T-helper 17 cell (primary cell): ENCODE measurements around the gene MPZL1. TPM values are rescaled to one million over a fixed set of nuclear protein-coding genes. Genes with fewer than 3 reads are reported as not detected.
A peak's percentile ranks its signal among the peaks of the same experiment; 100 is the strongest.

ENCODE experiments used
- ATAC-seq: fragments of 150-1000 bp; cut with Tn5 transposase; 2 replicates; pipeline ENCODE4 v1.10.0; 2021; ENCODE audit warnings: mild to moderate bottlenecking, moderate library complexity
- DNase-seq, 3 donors: peaks; one replicate each; pipeline versions ENCODE4 v3.0.0 to v3.0.0-alpha.2; 2020 to 2021
- H3K9me3 ChIP-seq: one replicate; pipeline ENCODE4 v1.7.0; 2013; ENCODE audit warnings: low read length, mild to moderate bottlenecking; ENCODE audit not compliant: control insufficient read depth, poor library complexity, severe bottlenecking
- H3K27ac Mint-ChIP-seq: one replicate; pipeline ENCODE4 v1.8.0; 2022; ENCODE audit warnings: mild to moderate bottlenecking, moderate library complexity, mixed read lengths
- H3K27me3 Mint-ChIP-seq: one replicate; pipeline ENCODE4 v1.8.0; 2022; ENCODE audit warnings: mixed read lengths
- H3K36me3 Mint-ChIP-seq: one replicate; pipeline ENCODE4 v1.8.0; 2022; ENCODE audit warnings: low read depth, mixed read lengths
- H3K4me1 Mint-ChIP-seq: one replicate; pipeline ENCODE4 v1.8.0; 2022; ENCODE audit warnings: mild to moderate bottlenecking, mixed read lengths
- H3K4me3 Mint-ChIP-seq: one replicate; pipeline ENCODE4 v1.8.0; 2022; ENCODE audit warnings: mild to moderate bottlenecking, moderate library complexity, mixed read lengths
- total RNA-seq, 4 donors: library from RNA in 2 of 4; stranded (reverse) in 2 of 4; gene quantifications; one replicate each; pipeline ENCODE4 v1.2.3 and lab custom pipeline; 2022 to 2026

MPZL1 gene
- total RNA-seq, 2 donors from 2014 or later, result 3.0 to 4.2 TPM

- no peak overlapping the region for H3K4me3 Mint-ChIP-seq
- DNase-seq (no peak), ATAC-seq (no peak)
- H3K27me3 Mint-ChIP-seq, result no peaks in the 10 kb centered on the region
- peaks cover 11% of the 10 kb centered on the region for H3K4me1 Mint-ChIP-seq
- H3K27ac Mint-ChIP-seq, result no peak overlapping the region
- peaks cover 3% of the 10 kb centered on the region for H3K36me3 Mint-ChIP-seq
- no peaks in the 10 kb centered on the region for H3K9me3 ChIP-seq
These were observed 30.6 kb downstream of the MPZL1 start for GRCh38 chr1:167752219-167752985.

DNA sequence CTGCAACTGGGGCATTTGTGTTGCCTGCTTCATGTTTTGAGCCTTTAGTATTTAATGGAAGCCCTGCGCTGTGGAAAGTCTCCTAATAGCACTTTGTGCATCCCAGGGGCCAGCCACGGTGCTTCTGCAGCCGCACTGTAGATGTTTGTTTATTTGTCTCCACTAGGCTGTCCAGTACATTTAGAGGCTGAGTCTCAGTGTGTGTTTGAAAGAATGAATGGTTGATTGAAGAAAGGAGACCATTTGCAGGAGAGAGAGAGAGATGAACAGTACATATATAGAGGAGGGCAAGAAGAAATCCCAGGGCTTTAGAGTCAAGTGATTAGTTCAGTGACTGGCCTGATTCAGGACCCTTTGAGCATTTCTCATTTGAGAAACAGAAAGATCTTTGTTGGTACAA lies 33.9 kb downstream of the MPZL1 start:
- Mint-ChIP-seq H3K4me1 (peaks cover 13% of the 10 kb centered on the region), H3K27me3 (no peaks in the 10 kb centered on the region), H3K27ac (no peak overlapping the region), H3K4me3 (no peak overlapping the region), H3K36me3 (peaks cover 3% of the 10 kb centered on the region)
- ATAC-seq (no peak), DNase-seq (no peak)
- H3K9me3 ChIP-seq, result no peaks in the 10 kb centered on the region

DNA sequence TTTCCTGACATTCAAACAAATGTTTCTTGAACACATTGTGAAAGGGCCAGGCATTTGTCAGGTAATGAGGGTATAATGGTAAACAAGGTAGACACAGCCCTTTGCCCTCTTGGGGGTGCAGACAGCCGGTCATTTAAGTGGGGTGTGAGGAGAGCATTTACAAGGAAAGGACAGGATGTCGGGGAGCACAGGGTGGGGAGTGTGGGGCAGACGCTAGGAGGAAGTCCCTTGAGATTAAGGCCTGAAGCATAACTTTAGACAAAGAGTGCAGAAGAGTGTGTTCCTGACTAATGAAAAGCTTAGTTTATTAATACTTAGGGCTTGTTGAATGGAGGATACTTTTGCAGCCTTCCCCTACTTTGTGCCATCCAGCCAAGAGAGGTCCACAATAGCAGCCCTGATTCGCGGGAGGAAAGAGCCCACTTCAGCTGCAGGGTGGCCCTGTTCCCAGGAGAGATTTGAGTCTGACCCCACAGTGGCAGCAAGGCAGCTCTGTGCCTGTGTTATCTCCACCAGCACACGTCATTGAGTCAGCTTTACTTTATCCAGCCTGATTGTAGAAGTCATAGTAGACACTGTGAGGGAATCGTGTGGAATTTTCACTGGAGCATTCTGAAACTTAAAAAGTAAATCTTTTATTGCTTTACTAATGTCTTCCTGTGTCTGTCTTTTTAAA lies 35.1 kb downstream of the MPZL1 start:
- DNase-seq (no peak), ATAC-seq (no peak)
- Mint-ChIP-seq H3K27me3 (no peaks in the 10 kb centered on the region), H3K4me3 (no peak overlapping the region), H3K27ac (peak overlapping the region; percentile 63), H3K4me1 (peaks cover 24% of the 10 kb centered on the region), H3K36me3 (peaks cover 2% of the 10 kb centered on the region)
- H3K9me3 ChIP-seq, result no peaks in the 10 kb centered on the region

DNA sequence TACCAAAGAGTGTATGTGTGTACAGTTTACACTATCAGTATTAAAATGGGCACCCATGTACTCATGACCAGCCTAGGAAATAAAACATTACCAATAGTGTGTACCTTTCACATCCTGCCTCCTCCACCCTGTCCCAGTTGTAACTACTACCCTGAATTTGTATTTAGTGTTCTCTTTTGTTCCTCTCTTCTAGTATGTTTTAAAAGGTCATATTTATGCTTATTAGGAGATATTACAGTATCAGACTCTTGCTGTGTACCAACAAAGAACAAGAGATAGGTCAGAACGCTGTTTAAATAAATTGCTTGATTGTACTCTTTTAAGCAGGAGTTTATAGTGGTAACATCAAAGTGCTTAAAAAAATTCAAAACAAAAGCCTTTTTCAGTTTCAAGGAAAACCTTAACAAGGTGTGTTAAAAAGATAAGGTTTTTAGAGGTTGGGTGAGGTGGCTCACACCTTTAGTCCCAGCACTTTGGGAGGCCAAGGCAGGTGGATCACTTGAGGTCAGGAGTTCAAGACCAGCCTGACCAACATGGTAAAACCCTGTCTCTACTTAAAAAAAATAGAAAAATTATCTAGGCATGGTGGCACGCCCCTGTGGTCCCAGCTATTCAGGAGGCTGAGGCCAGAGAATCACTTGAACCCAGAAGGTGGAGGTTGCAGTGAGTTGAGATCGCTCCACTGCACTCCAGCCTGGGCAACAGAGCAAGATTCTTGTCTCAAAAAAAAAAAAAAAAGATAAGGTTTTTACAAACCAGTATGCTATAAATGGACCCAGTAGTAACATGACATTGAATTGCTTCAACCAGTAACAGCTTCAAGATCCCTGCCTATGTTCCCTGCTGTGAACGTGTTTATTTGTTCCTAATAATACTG lies 35.9 kb downstream of the MPZL1 start:
- no peak for ATAC-seq
- H3K9me3 ChIP-seq, result no peaks in the 10 kb centered on the region

DNA sequence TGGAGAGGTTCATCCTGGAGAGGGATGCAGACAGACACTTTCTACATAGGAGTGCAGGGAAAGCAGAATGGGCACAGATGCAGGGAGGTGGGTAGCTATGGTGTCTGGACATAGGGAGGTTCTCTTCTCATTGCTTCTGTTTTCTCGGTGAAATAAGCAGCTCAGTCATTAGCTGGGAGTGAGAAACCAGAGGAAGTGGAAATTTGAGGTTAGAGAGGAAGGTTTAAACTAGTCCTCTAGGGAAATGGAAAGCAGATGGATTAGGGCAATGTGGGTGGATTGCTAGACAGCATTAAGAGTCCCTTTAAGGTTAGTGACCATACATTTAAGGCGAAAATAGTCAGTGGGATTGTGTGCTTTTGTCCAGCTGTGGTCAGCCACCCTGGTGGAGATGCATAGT lies 39.6 kb downstream of the MPZL1 start:
- ATAC-seq (no peak), DNase-seq (no peak)
- no peaks in the 10 kb centered on the region for H3K27me3 Mint-ChIP-seq
- peak overlapping the region; percentile 31 for H3K4me3 Mint-ChIP-seq
- H3K27ac Mint-ChIP-seq, result peak overlapping the region; percentile 62
- H3K9me3 ChIP-seq, result no peaks in the 10 kb centered on the region
- H3K4me1 Mint-ChIP-seq, result peaks cover 25% of the 10 kb centered on the region
- H3K36me3 Mint-ChIP-seq, result no peaks in the 10 kb centered on the region

More for the DNA sequence above, 35.9 kb downstream of the MPZL1 start:
- H3K27me3 Mint-ChIP-seq, result no peaks in the 10 kb centered on the region
- H3K4me3 Mint-ChIP-seq, result no peak overlapping the region
- DNase-seq, result no peak
- H3K36me3 Mint-ChIP-seq, result no peaks in the 10 kb centered on the region
- H3K27ac Mint-ChIP-seq, result no peak overlapping the region
- peaks cover 29% of the 10 kb centered on the region for H3K4me1 Mint-ChIP-seq

GRCh38 chr1:167762061-167762746 lies 40.4 kb downstream of the MPZL1 start:
- H3K4me3 Mint-ChIP-seq, result no peak overlapping the region
- H3K36me3 Mint-ChIP-seq, result no peaks in the 10 kb centered on the region
- no peaks in the 10 kb centered on the region for H3K27me3 Mint-ChIP-seq
- ATAC-seq (peak; percentile 86), DNase-seq (no peak)
- H3K9me3 ChIP-seq, result no peaks in the 10 kb centered on the region
- H3K4me1 Mint-ChIP-seq, result peaks cover 23% of the 10 kb centered on the region
- peak overlapping the region; percentile 24 for H3K27ac Mint-ChIP-seq

DNA sequence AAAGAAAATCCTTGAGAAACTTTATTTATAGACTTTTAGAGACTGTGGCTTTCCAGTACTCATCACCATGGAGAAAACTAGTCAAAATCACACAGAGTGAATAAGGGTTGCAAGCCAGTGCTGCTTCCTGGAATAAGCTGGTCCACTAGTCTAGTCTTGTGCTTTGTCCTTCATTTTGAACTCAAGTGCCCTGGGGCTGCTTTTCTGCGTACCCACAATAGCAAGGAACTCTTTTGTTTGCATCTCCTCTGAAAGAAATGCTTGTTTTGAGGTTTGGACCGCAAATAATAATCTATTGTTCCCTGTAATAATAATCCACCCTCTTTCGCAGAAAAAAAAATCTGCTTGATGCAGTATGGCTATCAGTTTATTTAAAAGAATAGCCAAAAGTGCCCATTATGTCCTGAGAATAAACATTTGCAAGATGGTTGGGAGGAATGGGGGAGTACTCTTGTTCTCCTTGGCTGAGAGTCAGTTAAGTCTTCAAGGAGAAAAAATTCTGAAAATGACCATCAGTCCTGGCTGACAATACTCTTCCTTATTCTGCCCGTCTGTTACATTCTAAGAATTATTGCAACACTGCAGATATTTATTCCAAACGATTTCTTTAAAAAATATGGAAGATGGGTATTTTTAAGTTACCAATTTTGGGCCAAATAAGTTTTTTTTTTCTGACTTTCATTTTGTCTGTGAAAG lies 41.9 kb downstream of the MPZL1 start:
- Mint-ChIP-seq H3K27ac (no peak overlapping the region), H3K36me3 (peaks cover 8% of the 10 kb centered on the region), H3K27me3 (no peaks in the 10 kb centered on the region), H3K4me3 (no peak overlapping the region), H3K4me1 (peaks cover 20% of the 10 kb centered on the region)
- ATAC-seq, result no peak
- H3K9me3 ChIP-seq, result no peaks in the 10 kb centered on the region
- DNase-seq, result no peak

DNA sequence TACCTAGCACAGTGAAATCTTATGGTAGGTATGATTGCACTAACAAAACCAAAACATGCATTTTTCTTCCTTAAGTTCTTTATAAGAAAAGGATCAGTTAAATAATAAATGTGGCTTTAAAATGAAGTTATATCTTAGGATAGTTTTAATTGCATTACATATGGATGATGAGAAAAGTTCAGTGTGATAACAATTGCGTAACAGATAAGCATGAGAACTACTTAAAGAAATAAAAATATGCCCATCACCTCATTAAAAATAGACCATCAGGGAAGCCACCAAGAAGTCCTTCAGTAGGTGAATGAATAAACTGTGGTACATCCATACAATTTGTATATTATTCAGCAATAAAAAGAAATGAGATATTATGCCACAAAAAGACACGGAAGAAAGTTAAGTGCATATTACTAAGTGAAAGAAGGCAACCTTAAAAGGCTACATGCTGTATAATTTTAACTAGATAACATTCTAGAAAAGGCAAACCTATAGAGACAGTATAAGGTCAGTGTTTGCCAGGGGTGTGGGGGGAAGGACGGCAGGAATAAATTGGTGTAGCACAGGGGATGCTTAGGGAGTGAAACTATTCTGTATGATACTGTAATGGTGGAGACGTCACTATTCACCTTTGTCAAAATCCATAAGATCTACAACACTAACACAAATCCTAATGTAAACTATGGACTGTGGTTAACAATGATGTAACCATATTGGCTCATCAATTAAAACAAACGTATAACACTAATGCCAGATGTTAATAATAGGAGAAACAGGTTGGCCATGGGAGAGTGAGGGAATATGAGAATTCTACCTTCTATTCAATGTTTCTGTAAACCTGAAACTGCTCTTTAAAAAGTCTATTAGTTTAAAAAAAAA lies 42.9 kb downstream of the MPZL1 start:
- ATAC-seq (no peak), DNase-seq (no peak)
- peaks cover 20% of the 10 kb centered on the region for H3K4me1 Mint-ChIP-seq
- H3K27me3 Mint-ChIP-seq, result no peaks in the 10 kb centered on the region
- H3K9me3 ChIP-seq, result no peaks in the 10 kb centered on the region
- peaks cover 11% of the 10 kb centered on the region for H3K36me3 Mint-ChIP-seq
- H3K27ac Mint-ChIP-seq, result no peak overlapping the region
- no peak overlapping the region for H3K4me3 Mint-ChIP-seq

DNA sequence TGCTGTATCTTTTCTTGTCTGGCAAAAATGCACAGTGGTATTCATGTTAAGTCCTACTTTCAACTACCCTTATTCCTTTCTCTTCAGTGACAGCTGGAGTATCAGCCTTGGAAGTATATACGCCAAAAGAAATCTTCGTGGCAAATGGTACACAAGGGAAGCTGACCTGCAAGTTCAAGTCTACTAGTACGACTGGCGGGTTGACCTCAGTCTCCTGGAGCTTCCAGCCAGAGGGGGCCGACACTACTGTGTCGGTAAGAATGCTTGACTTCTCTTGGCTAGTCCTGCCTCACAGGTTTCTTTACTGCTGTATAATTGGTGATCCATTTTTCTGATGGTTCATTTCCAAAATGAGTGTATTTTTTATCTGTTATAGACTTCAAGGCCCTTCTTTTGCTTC lies 43.7 kb downstream of the MPZL1 start:
- no peaks in the 10 kb centered on the region for H3K27me3 Mint-ChIP-seq
- no peaks in the 10 kb centered on the region for H3K9me3 ChIP-seq
- ATAC-seq, result no peak
- peaks cover 20% of the 10 kb centered on the region for H3K4me1 Mint-ChIP-seq
- no peak overlapping the region for H3K27ac Mint-ChIP-seq
- H3K4me3 Mint-ChIP-seq, result no peak overlapping the region
- DNase-seq, result no peak
- peaks cover 13% of the 10 kb centered on the region for H3K36me3 Mint-ChIP-seq

GRCh38 chr1:167766538-167766937 lies 44.8 kb downstream of the MPZL1 start:
- H3K9me3 ChIP-seq, result no peaks in the 10 kb centered on the region
- no peak overlapping the region for H3K4me3 Mint-ChIP-seq
- H3K36me3 Mint-ChIP-seq, result peaks cover 15% of the 10 kb centered on the region
- DNase-seq (no peak), ATAC-seq (no peak)
- no peaks in the 10 kb centered on the region for H3K27me3 Mint-ChIP-seq
- peaks cover 11% of the 10 kb centered on the region for H3K4me1 Mint-ChIP-seq
- no peak overlapping the region for H3K27ac Mint-ChIP-seq

GRCh38 chr1:167767761-167768160 lies 46.0 kb downstream of the MPZL1 start:
- Mint-ChIP-seq H3K27me3 (no peaks in the 10 kb centered on the region), H3K27ac (no peak overlapping the region), H3K4me3 (no peak overlapping the region), H3K36me3 (peaks cover 17% of the 10 kb centered on the region), H3K4me1 (no peaks in the 10 kb centered on the region)
- H3K9me3 ChIP-seq, result no peaks in the 10 kb centered on the region
- DNase-seq, result no peak
- ATAC-seq, result no peak

GRCh38 chr1:167770127-167770526 lies 48.3 kb downstream of the MPZL1 start:
- no peak overlapping the region for H3K27ac Mint-ChIP-seq
- DNase-seq (no peak), ATAC-seq (no peak)
- no peak overlapping the region for H3K4me3 Mint-ChIP-seq
- H3K4me1 Mint-ChIP-seq, result no peaks in the 10 kb centered on the region
- no peaks in the 10 kb centered on the region for H3K27me3 Mint-ChIP-seq
- H3K36me3 Mint-ChIP-seq, result peaks cover 19% of the 10 kb centered on the region
- no peaks in the 10 kb centered on the region for H3K9me3 ChIP-seq
